ENCODE results near the gene NUB1. TPM values are rescaled to one million over a fixed set of nuclear protein-coding genes. Genes with fewer than 3 reads are reported as not detected.

Gene NUB1
- total RNA-seq, 2 donors from 2014 or later, result 53.6 to 66.9 TPM

Other genes starting within 250 kb of the NUB1 start
- gene GBX1, start 174.1 kb upstream of the NUB1 start, total RNA-seq, result not detected
- not detected for gene ASB10, start 154.6 kb upstream of the NUB1 start, total RNA-seq
- gene H2BK1, start 131.3 kb upstream of the NUB1 start, total RNA-seq, result not detected
- gene ABCF2, start 114.6 kb upstream of the NUB1 start, total RNA-seq, result 100 to 1,000 TPM in 1 of 2 donors, 10 to 100 TPM in 1; 68.4 to 118 TPM
- 10 to 100 TPM; 54.6 to 67.6 TPM for gene CHPF2, start 109.3 kb upstream of the NUB1 start, total RNA-seq
- 1 to 10 TPM in 1 of 2 donors, under 1 TPM in 1; 0.93 to 1.2 TPM for gene SMARCD3, start 93.1 kb upstream of the NUB1 start, total RNA-seq
- gene WDR86, start 68.2 kb downstream of the NUB1 start, total RNA-seq, result not detected
- not detected for gene CRYGN, start 98.3 kb downstream of the NUB1 start, total RNA-seq
- 10 to 100 TPM; 45.4 to 55.8 TPM for gene RHEB, start 178.1 kb downstream of the NUB1 start, total RNA-seq

All from natural killer cell treated with Interleukin-12 subunit alpha and Interleukin-12 subunit beta and Interleukin-15 and Interleukin-18, amount 100 ng/mL, for 72 hours (primary cell).